Transverse colon (tissue), 4 donors: Measurements from ENCODE around the gene PLXDC2.

Experiments used
- EP300 ChIP-seq: sonication (generic); formaldehyde crosslinking; IDR thresholded peaks from one replicate; pipeline ENCODE4 v1.6.1; 2017; ENCODE audit warnings: antibody characterized with exemption, low read depth
- POLR2A ChIP-seq: fragments of 450-650 bp; IDR thresholded peaks from one replicate; pipeline ENCODE4 v1.6.1; 2016; ENCODE audit warnings: antibody characterized with exemption, mild to moderate bottlenecking, moderate library complexity
- POLR2AphosphoS5 ChIP-seq, 3 donors: sonication (generic); formaldehyde crosslinking; IDR thresholded peaks; one replicate each; pipeline ENCODE4 v1.6.1; 2016; ENCODE audit warnings: antibody characterized with exemption in 3 of 3
- TF ChIP-seq, protein P1 (sequence below), 5 experiments: fragments of 200-600 bp in 3 of 5; fragments of 450-650 bp in 2 of 5; sonication (generic) in 3 of 5; IDR thresholded peaks; 1 replicate in 2 of 5; 2 replicates in 3 of 5; pipeline ENCODE4 v1.5.1; 2016 to 2017; ENCODE audit warnings: antibody characterized with exemption in 5 of 5, inconsistent platforms in 3 of 5, mild to moderate bottlenecking in 2 of 5, moderate library complexity in 1 of 5

DNA sequence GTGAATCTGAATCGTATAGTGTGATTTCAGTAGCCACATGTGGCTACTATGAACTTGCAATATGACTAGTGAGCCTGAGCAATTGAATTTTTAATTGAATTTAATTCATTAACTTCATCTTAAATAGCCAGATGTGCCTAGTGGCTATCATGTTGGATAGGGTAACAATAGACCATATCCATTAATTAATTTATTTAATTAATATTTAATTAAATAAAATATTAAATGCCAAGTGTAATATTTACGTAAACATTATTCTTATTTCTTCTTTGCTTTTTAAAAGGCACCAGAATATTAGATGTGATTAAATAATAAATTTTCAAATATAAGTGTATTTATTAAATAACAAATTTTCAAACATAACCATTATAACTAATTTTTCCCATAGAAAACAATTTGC is 354.4 kb downstream of the PLXDC2 start:
- TF ChIP-seq, protein P1, sequence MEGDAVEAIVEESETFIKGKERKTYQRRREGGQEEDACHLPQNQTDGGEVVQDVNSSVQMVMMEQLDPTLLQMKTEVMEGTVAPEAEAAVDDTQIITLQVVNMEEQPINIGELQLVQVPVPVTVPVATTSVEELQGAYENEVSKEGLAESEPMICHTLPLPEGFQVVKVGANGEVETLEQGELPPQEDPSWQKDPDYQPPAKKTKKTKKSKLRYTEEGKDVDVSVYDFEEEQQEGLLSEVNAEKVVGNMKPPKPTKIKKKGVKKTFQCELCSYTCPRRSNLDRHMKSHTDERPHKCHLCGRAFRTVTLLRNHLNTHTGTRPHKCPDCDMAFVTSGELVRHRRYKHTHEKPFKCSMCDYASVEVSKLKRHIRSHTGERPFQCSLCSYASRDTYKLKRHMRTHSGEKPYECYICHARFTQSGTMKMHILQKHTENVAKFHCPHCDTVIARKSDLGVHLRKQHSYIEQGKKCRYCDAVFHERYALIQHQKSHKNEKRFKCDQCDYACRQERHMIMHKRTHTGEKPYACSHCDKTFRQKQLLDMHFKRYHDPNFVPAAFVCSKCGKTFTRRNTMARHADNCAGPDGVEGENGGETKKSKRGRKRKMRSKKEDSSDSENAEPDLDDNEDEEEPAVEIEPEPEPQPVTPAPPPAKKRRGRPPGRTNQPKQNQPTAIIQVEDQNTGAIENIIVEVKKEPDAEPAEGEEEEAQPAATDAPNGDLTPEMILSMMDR (IDR thresholded peaks at IDR 0.05) = no peak
- TF ChIP-seq POLR2A (no peak), POLR2AphosphoS5 (IDR thresholded peaks at IDR 0.05) (no peak), EP300 (no peak)
